Dedifferentiated amniotic fluid mesenchymal stem cell (primary cell): ENCODE measurements around the gene GARIN3.
"Not testable (repeated sequence)": the region's sequence is repeated elsewhere in the genome, so short reads cannot be mapped to it uniquely, and the experiment has no call there.

Source experiments
- DNase-seq: peaks from one replicate; pipeline ENCODE4 v3.0.0-alpha.2; 2016; ENCODE audit errors: extremely low spot score

Gene GARIN3

GRCh38 chr5:157166214-157167213 lies at the start of gene GARIN3:
TSS of gene GARIN3 (minus strand) at chr5:157166264. CDS start at chr5:157166168, 96 bp downstream.
- DNase-seq, result no peak

DNA sequence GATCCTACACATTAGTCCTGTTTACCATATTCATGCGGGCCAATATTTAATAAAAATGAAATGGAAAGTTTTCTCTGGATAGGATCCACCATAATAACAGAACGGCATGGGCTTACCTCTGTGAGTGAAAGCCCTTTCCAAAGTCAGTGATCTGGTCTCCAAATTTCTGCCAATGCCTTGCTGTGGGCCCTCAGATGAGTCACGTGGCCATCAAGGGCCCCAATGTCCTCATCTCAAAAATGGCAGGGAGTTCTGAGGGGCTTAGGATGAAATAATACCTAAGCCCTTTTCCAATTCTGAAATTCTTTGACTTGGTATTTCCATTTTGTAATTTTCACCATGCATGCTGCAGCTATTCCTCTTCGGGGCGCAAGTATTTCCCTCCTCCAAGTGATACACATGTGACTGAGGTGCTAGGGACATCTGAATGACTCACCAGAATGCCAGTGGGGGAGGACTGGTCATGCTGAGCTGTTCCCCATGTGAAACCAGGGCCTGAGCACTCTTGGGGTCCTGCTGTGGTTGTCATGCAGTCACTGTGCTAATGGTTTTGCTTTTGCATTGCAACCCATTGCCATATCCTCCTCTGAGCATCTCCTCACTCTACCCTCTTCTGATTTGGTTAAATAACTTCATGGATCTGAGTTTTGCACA lies 49.6 kb upstream of the GARIN3 start:
- DNase-seq, result no peak

- DNase-seq, result no peak
These were observed 48.9 kb upstream of the GARIN3 start for GRCh38 chr5:157214861-157215513.

GRCh38 chr5:157214415-157214814 lies 48.4 kb upstream of the GARIN3 start:
- no peak for DNase-seq

DNA sequence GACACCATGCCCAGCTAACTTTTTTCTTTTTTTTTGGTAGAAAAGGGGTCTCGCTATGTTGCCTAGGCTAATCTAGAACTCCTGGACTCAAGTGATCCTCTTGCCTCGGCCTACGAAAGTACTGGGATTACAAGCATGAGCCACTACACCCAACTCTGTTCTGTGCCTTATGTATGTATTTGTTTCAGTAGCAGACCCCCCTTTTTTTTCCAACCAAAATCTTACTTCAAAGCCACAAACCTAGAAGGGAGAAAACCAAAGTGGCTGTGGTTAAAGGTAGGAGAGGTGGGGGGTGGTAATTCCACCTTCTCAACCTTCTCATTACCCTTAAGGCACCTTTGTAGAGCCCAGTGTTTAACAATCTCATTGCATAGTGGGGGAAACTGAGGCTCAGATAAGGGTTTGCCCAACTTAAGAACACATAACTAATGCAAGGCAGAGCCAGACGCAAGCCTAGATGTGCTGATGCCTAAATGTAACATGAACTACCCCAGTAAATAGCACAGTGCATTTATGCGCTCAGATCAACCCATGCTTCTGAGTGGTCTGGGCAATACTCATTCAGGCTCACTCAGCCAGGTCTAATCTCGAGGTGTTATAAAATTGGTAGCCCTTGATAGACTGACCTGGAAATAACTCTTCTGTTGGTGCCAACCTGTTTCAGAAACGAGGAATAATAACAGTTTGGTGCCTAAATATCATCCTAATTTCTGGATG lies 47.6 kb upstream of the GARIN3 start:
- no peak for DNase-seq

GRCh38 chr5:157212307-157212706 lies 46.2 kb upstream of the GARIN3 start:
- DNase-seq, result no peak

- DNase-seq, result not testable (repeated sequence)
These were observed 44.6 kb upstream of the GARIN3 start for GRCh38 chr5:157210652-157211051.

DNA sequence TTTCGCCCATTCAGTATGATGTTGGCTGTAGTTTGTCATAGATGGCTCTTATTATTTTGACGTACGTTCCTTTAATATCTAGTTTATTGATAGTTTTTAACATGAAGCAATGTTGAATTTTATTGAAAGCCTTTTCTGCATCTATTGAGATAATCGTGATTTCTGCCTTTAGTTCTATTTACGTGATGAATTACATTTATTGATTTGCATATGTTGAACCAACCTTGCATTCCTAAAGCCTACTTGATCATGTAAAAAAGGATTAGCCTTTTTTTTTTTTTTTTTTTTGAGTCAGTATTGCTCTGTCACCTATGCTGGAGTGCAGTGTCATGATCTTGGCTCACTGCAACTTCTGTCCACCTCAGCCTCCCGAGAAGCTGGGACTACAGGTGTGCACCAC lies 39.6 kb upstream of the GARIN3 start:
- DNase-seq, result no peak

DNA sequence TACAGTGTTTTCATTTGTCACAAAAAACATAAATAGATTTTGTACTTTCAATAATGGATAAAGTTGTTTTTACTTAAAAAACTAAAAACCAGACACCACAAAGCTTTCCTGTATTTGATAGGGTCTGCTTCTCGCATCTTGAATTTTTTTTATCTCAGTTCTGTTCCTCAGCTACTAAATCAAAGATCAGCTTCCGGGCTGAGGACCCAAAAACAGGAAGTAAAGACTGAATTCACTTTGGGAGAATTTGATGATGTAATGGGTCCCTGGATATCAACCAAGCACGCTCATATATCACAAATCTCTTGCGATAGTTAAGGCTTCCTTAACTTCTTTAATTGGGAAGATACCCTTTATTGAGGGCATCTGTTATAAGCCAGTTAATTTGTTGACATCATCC lies 38.7 kb upstream of the GARIN3 start:
- DNase-seq, result no peak

DNA sequence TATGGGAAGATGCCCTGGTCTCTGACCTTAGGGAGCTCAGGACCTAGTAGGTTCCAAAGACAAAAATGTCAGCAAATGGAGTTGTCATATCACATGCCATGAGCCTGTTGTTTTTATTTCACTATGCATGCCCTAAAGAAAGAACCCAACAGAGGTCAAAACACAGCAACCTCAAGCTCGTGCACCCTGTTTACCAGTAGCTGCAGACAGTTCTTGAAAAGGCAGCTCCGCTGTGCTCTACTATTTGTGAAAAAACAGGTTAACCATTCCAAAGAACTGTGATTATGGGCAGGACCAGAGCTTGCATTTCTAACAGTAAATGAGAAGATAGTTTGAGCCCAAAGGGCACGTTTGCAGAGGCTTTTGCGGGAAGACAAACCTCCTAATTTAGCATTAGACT lies 37.4 kb upstream of the GARIN3 start:
- DNase-seq, result no peak

GRCh38 chr5:157201857-157202256 lies 35.8 kb upstream of the GARIN3 start:
- DNase-seq, result no peak

- no peak for DNase-seq
These were observed 32.4 kb upstream of the GARIN3 start for GRCh38 chr5:157198277-157198986.

DNA sequence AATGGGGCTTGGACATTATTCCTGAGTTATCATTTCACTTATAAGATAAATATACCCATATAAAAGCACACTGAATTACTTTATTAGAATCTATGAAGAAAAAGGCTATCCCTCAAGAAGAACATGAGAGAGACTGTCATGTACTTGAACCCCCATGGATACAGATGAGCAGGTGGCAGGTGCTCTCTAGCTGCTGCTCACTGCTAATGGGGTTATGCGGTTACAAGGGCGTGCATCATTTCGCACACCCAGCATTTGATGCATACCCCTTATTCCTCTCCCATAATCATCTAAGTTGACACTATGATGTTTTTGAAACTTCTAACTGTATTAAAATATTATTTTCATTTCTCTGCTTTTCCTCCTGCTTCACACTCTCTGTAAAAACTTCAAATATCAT lies 31.0 kb upstream of the GARIN3 start:
- no peak for DNase-seq

GRCh38 chr5:157196045-157196444 lies 30.0 kb upstream of the GARIN3 start:
- DNase-seq, result no peak

- DNase-seq, result no peak
These were observed 27.8 kb upstream of the GARIN3 start for GRCh38 chr5:157193699-157194424.

DNA sequence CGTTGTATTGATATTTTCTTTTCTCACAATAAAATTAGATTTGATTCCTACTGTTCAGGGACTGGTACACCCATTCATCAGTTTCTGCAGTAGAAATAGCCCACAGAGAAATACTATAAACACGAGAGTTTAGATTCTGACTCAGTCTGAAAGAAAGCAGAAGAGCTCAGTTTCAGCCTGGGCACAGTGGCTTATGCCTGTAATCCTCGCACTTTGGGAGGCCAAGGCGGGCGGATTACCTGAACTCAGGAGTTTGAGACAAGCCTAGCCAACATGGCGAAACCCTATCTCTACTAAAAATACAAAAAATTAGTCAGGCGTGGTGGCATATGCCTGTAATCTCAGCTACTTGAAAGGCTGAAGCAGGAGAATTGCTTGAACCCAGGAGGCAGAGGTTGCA lies 23.2 kb upstream of the GARIN3 start:
- no peak for DNase-seq

DNA sequence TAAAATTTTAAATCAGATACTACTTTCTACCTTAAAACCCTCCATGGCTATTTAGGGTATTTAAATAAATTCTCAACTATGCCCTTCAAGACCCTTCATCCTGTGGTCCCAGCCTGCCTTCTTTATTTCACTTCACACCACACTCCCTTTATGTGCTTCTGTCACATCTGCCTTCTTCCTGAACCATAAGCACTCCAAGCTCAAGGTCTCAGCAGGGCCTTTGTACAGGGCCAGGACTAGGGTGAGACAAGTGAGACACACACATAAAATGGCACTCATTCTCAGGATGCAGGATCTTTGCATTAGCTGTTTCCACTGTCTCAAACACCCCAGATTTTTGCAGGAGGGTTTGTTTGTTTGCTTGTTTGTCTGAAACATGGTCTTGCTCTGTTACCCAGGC lies 22.2 kb upstream of the GARIN3 start:
- DNase-seq, result no peak

GRCh38 chr5:157187046-157187754 lies 21.1 kb upstream of the GARIN3 start:
- no peak for DNase-seq

- DNase-seq, result no peak
These were observed 20.4 kb upstream of the GARIN3 start for GRCh38 chr5:157186309-157187045.
